ENCODE data around the gene PRSS57. TPM values are rescaled to one million over a fixed set of nuclear protein-coding genes. Genes with fewer than 3 reads are reported as not detected.
"Not testable (repeated sequence)": the region's sequence is repeated elsewhere in the genome, so short reads cannot be mapped to it uniquely, and the experiment has no call there.

PRSS57 gene
- total RNA-seq, 1 donor from 2014 or later, result not detected

DNA sequence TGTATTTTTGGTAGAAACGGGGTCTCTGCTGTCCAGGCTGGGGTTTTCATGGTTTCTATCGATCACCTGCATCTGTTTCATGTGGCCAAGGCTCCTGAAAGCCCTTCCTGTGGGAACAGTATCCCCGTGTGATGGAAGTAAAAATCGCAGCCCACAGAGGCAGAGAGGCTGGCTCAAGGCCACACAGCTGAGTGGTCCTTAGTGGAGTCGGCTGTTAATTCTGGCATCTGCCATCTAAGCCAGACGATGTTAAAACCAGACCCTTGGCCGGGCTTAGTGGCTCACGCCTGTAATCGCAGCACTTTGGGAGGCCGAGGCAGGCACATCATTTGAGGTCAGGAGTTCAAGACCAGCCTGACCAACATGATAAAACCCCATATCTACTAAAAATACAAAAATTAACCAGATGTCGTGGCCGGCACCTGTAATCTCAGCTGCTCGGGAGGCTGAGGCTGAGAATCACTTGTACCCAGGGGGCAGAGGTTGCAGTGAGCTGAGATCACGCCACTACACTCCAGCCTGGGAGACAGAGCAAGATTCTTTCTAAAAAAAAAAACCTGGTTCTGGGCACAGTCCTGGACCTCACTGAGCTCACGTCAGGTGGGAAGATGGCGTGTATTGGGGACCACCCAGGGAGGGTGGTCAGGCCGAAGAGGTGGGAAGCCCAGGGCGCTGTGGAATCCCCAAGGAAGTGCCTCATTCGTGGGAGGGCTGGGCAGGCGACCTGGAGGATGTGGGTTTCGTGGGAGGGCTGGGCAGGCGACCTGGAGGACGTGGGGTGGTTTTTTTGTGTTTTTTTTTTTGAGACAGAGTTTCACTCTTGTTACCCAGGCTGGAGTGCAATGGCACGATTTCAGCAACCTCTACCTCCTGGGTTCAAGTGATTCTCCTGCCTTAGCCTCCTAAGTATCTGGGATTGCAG, 37.2 kb upstream of the PRSS57 start:
- intact Hi-C loops (cut with DNase I), result loop anchor here (5.0 kb wide), 1 partner anchor 50 kb away; no protein-coding TSS in a partner anchor
- Histone ChIP-seq H3K27me3 (no peaks in the 10 kb centered on the region), H3K9me3 (no peaks in the 10 kb centered on the region), H3K4me3 (no peak overlapping the region), H3K4me1 (no peaks in the 10 kb centered on the region), H3K27ac (no peak overlapping the region), H3K36me3 (no peaks in the 10 kb centered on the region)
- TF ChIP-seq, protein P1, sequence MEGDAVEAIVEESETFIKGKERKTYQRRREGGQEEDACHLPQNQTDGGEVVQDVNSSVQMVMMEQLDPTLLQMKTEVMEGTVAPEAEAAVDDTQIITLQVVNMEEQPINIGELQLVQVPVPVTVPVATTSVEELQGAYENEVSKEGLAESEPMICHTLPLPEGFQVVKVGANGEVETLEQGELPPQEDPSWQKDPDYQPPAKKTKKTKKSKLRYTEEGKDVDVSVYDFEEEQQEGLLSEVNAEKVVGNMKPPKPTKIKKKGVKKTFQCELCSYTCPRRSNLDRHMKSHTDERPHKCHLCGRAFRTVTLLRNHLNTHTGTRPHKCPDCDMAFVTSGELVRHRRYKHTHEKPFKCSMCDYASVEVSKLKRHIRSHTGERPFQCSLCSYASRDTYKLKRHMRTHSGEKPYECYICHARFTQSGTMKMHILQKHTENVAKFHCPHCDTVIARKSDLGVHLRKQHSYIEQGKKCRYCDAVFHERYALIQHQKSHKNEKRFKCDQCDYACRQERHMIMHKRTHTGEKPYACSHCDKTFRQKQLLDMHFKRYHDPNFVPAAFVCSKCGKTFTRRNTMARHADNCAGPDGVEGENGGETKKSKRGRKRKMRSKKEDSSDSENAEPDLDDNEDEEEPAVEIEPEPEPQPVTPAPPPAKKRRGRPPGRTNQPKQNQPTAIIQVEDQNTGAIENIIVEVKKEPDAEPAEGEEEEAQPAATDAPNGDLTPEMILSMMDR (IDR thresholded peaks at IDR 0.05), result no peak
- no peak for DNase-seq (ENCODE audit: low spot score in 2 of 2)

DNA sequence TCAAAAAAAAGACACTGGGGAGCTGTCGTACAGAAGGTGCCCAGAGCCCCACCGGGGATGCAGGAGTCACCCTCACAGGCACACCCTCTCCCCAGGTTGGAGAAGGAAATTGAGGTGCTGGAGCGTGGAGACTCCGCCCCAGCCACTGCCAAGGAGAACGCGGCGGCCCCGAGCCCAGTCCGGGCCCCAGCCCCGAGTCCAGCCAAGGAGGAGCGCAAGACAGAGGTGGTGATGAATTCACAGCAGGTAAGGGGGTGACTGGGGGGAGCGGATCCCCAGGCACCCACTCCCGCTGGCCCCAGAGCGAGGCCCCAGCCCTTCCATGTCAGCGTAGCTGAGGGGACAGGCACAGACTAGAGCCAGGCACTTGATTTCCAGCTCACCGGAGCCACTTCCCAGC, 35.7 kb upstream of the PRSS57 start:
- H3K36me3 ChIP-seq, result no peaks in the 10 kb centered on the region
- DNase-seq (ENCODE audit: low spot score in 2 of 2), result no peak
- H3K9me3 ChIP-seq, result no peaks in the 10 kb centered on the region
- no peak overlapping the region for H3K27ac ChIP-seq
- no peaks in the 10 kb centered on the region for H3K4me1 ChIP-seq
- no peaks in the 10 kb centered on the region for H3K27me3 ChIP-seq
- intact Hi-C loops (cut with DNase I), result loop anchor here (5.0 kb wide), 1 partner anchor 49 kb away; no protein-coding TSS in a partner anchor
- TF ChIP-seq, protein P1 (IDR thresholded peaks at IDR 0.05), result no peak
- H3K4me3 ChIP-seq, result no peak overlapping the region

DNA sequence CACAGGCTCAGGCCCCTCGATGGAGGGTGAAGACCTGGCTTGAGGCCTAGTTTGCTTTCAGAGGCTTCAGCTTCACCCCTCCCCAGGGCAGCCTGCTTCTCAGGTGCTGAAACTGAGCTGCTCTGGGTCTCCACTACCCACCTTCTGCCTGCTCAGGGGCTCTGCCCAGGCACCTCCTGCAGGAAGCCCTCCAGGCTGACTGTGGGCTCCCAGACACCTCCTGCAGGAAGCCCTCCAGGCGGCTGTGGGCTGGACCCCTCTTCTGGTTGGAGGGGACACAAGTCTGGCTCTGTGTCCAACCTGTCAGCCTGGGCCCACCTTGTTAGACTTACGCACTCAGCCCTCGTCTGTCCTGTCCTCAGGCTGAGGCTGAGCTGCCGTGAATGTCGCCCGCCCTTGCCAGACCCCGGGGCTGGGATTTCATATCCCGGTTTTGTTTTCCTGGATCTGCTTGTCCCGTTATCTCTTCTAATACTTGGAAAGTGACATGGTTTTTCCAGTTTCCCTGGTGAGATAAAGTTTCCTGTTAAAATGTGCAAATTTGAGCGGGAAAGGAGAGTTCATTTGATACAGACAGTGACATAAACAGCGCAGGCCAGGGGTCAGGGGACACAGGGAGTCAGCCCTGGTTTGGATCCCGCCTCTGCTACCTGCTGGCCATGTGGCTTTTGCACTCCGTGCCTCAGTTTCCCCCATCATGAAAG, 34.9 kb upstream of the PRSS57 start:
- Histone ChIP-seq H3K27me3 (no peaks in the 10 kb centered on the region), H3K9me3 (no peaks in the 10 kb centered on the region), H3K36me3 (no peaks in the 10 kb centered on the region), H3K4me1 (no peaks in the 10 kb centered on the region), H3K4me3 (no peak overlapping the region), H3K27ac (no peak overlapping the region)
- DNase-seq (ENCODE audit: low spot score in 2 of 2), result no peak
- TF ChIP-seq, protein P1 (IDR thresholded peaks at IDR 0.05), result no peak
- intact Hi-C loops (cut with DNase I), result loop anchor here (5.0 kb wide), 1 partner anchor 48 kb away; no protein-coding TSS in a partner anchor

DNA sequence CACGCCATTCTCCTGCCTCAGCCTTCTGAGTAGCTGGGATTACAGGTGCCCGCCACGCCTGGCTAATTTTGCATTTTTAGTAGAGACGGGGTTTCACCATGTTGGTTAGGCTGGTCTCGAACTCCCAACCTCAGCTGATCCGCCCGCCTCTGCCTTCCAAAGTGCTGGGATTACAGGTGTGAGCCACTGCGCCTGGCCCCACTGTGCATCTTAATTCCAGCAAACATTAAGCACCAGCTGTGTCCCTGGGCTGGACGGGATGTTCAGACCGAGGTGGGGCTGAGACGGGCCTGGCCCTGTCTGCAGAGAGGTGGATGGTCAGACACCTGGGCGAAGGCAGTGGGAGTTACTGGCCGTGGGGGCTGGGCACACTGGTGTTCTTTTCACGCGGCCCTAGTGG, 34.3 kb upstream of the PRSS57 start:
- H3K27me3 ChIP-seq; H3K36me3 ChIP-seq; H3K27ac ChIP-seq; H3K4me1 ChIP-seq; intact Hi-C loops (cut with DNase I); H3K4me3 ChIP-seq; H3K9me3 ChIP-seq; DNase-seq (ENCODE audit: low spot score in 2 of 2): not testable (repeated sequence)

DNA sequence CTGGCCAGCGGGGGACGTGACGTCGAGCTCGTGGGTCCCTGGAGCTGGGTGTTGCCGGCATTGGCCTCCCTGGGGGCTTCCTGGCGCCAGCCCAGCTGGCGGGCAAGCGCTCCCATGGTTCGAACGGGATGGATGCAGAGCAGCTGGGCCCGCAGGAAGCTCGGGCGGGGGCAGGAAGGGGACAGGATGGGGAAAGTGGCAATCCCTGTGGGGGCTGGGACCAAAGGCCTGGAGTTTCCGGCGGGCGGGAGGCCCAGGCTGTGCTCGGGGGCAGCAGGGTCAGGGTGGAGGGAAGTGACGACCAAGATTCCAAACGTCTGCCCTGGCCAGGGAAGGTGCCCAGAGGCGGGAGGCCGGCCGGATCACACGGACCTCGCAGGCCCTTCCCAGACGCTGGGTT, 32.8 kb upstream of the PRSS57 start:
- intact Hi-C loops (cut with DNase I), result no loop called here
- Histone ChIP-seq H3K36me3 (no peaks in the 10 kb centered on the region), H3K4me1 (no peaks in the 10 kb centered on the region), H3K9me3 (no peaks in the 10 kb centered on the region), H3K27ac (peak overlapping the region; percentile 5 to 62), H3K27me3 (no peaks in the 10 kb centered on the region), H3K4me3 (no peak overlapping the region)
- TF ChIP-seq, protein P1 (IDR thresholded peaks at IDR 0.05), result no peak
- DNase-seq (ENCODE audit: low spot score in 2 of 2), result no peak
